PC-3 (cell line): ENCODE measurements around the gene COL4A5.

Experiments used
- CTCF ChIP-seq: fragments of 300-600 bp; sonication (generic); conservative IDR thresholded peaks from 2 replicates; pipeline ENCODE4 v1.5.1; 2017; ENCODE audit warnings: antibody characterized with exemption, low read depth, mild to moderate bottlenecking, low read length
- EZH2phosphoT487 ChIP-seq: fragments of 300-600 bp; sonication (generic); IDR thresholded peaks from 2 replicates; pipeline ENCODE4 v1.6.1; 2018; ENCODE audit warnings: mild to moderate bottlenecking, antibody characterized with exemption, low read length, borderline replicate concordance

DNA sequence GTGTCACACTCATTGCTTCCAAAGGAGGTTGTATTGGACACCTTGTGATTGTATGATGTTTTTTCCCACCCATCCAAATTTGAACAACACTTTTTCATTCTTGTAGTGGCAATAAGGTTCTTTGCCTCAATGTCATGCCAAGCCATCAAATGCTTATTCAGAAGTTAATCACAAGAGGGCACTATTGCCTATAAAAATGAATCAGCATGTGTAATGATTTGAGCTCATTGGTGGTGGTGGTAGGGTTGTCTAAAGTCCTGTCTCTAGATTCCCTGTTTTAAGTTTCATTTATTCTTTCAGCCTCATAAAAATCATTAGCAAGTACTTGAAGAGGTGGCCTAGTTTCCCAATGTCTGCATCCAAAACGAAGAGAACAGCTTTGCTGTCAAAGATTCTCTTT lies 259.7 kb downstream of the COL4A5 start:
- TF ChIP-seq CTCF: peak; percentile 68
- TF ChIP-seq EZH2phosphoT487: no peak
